GM19043 (cell line): ENCODE results near the gene CAMSAP2.

ENCODE experiments used
- ATAC-seq: cut with Tn5 transposase; IDR thresholded peaks from one replicate; pipeline ENCODE4 v1.9.1; 2021; ENCODE audit warnings: low read depth; ENCODE audit not compliant: unreplicated experiment

Gene CAMSAP2

GRCh38 chr1:200894712-200895442 is 156.2 kb downstream of the CAMSAP2 start, which contains the start of gene INAVA:
Gene INAVA (plus strand): TSS chr1:200894900. CDS start chr1:200898401, 3,501 bp downstream.
- no peak for ATAC-seq

- no peak for ATAC-seq
Observed at GRCh38 chr1:200895443-200895789, 156.7 kb downstream of the CAMSAP2 start.

- ATAC-seq = peak; percentile 51
Observed at GRCh38 chr1:200895801-200896530, 157.3 kb downstream of the CAMSAP2 start.

GRCh38 chr1:200896531-200897196 is 158.0 kb downstream of the CAMSAP2 start:
- no peak for ATAC-seq

- ATAC-seq = no peak
Observed at GRCh38 chr1:200897259-200897658, 158.6 kb downstream of the CAMSAP2 start.

- no peak for ATAC-seq
Observed at GRCh38 chr1:200899015-200899386, 160.3 kb downstream of the CAMSAP2 start.

- ATAC-seq = no peak
Observed at GRCh38 chr1:200899451-200899915, 160.8 kb downstream of the CAMSAP2 start.

- ATAC-seq = no peak
Observed at GRCh38 chr1:200899954-200900867, 161.5 kb downstream of the CAMSAP2 start.

GRCh38 chr1:200900877-200901276 is 162.2 kb downstream of the CAMSAP2 start:
- no peak for ATAC-seq

- ATAC-seq = no peak
Observed at GRCh38 chr1:200901350-200901749, 162.7 kb downstream of the CAMSAP2 start.

- ATAC-seq = no peak
Observed at GRCh38 chr1:200901796-200902444, 163.2 kb downstream of the CAMSAP2 start.

- ATAC-seq = no peak
Observed at GRCh38 chr1:200903793-200904192, 165.1 kb downstream of the CAMSAP2 start.

- ATAC-seq = no peak
Observed at GRCh38 chr1:200904772-200905171, 166.1 kb downstream of the CAMSAP2 start.

GRCh38 chr1:200905411-200906052 is 166.8 kb downstream of the CAMSAP2 start:
- ATAC-seq = peak; percentile 40

- no peak for ATAC-seq
Observed at GRCh38 chr1:200906491-200906890, 167.8 kb downstream of the CAMSAP2 start.

GRCh38 chr1:200907611-200908097 is 169.0 kb downstream of the CAMSAP2 start:
- ATAC-seq = peak; percentile 57

- no peak for ATAC-seq
Observed at GRCh38 chr1:200908191-200908868, 169.6 kb downstream of the CAMSAP2 start.

- peak; percentile 6 for ATAC-seq
Observed at GRCh38 chr1:200909071-200909470, 170.4 kb downstream of the CAMSAP2 start.
